ENCODE data around the gene SLC7A4. TPM values are rescaled to one million over a fixed set of nuclear protein-coding genes. Genes with fewer than 3 reads are reported as not detected.
"Not testable (repeated sequence)": the region's sequence is repeated elsewhere in the genome, so short reads cannot be mapped to it uniquely, and the experiment has no call there.

The SLC7A4 gene, protein sequence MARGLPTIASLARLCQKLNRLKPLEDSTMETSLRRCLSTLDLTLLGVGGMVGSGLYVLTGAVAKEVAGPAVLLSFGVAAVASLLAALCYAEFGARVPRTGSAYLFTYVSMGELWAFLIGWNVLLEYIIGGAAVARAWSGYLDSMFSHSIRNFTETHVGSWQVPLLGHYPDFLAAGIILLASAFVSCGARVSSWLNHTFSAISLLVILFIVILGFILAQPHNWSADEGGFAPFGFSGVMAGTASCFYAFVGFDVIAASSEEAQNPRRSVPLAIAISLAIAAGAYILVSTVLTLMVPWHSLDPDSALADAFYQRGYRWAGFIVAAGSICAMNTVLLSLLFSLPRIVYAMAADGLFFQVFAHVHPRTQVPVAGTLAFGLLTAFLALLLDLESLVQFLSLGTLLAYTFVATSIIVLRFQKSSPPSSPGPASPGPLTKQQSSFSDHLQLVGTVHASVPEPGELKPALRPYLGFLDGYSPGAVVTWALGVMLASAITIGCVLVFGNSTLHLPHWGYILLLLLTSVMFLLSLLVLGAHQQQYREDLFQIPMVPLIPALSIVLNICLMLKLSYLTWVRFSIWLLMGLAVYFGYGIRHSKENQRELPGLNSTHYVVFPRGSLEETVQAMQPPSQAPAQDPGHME
- not detected in 2 replicates for total RNA-seq

DNA sequence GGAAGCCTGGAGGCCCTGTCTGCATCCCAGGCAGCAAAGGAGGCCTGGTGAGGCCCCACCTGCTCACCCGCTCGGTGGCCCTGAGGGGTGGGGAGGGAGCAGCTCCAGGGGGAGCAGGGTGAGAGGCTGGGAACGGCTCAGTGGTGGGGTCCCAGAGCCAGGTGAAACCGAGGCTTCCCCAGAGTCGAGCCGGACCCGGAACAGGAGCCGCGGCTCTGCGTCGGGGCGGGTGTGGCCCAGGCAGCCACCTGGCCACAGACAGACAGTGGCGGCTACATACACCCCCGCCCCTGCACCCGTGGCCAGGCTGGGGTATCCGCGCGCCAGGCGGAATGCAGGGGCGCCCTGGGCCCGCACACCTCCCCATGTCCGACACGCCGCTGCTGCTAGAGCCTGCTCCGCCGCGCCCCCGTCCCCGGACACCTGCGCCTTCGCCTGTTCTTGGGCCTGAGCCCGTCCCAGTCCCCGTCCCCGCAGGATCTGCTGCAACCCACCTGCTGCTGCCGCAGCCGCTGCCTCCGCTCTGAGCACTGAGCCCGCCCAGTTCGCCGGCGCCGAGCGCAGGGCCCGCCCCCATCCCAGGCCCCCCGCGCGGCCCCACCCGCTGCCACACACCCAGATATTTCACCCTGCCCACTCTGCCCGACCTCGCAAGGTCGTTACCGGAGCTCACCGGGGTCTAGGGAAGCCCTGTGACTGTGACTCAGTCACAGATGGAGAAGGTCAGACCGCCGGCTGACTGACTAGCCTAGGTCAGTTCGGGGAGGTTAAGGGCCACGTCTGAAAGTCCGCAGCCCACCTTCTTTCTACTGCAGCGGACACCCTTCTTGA lies at the start of gene SLC7A4:
SLC7A4 (minus strand) TSS at position 525 of the 831 bp plus-strand sequence. CDS start 749 bp downstream, outside the sequence.
- DNase-seq (ENCODE audit: low read depth in 2 of 2): no peak

DNA sequence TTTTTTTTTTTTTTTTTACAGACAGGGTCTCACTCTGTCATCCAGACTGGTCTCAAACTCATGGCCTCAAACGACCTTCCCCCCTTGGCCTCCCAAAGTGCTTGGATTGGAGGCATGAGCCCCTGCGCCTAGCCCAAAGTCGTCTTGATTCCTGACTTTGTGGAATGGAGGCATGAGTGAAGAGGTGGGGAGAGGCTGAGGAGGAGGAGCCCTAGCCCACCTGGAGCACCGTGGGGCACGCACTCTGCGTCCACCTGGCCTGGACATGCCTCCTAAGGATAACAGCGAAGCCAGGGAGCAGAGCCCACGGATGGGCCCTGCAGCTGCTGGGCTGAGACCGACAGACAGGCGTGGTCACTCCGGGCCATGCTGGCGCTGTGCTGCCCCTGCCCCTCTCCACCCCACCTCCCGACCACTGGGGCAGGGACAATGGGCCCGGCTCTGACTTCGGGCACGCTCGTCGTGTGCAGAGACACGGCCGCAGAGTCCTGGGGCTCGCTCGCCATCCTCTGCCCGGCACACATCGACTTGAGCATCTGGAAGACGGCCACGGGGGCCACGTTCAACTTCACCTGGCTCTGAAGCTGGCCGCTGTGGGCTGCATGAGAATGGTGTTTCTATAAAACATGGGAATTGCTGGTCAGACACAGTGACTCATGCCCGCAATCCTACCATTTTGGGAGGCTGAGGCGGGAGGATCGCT lies 48.2 kb upstream of the SLC7A4 start:
- no peak for DNase-seq (ENCODE audit: low read depth in 2 of 2)

DNA sequence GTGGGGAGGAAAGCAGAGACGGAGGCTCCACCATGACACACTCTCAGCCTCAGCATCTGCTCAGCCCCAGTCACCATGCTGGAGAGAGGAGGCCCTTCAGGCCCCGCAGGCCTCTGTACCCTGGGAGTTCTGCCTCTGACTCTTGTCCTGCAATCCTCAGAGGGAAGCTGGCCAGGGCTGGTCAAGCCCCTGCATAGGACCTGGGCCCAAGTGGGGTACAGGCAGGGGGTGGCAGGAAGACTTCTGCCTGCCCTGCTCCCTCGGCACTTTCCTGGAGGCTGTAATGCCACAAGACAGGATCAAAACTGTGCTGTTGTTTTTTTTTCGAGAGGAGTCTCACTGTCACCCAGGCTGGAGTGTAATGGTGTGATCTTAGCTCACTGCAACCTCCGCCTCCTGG lies 47.1 kb upstream of the SLC7A4 start:
- no peak for DNase-seq (ENCODE audit: low read depth in 2 of 2)

DNA sequence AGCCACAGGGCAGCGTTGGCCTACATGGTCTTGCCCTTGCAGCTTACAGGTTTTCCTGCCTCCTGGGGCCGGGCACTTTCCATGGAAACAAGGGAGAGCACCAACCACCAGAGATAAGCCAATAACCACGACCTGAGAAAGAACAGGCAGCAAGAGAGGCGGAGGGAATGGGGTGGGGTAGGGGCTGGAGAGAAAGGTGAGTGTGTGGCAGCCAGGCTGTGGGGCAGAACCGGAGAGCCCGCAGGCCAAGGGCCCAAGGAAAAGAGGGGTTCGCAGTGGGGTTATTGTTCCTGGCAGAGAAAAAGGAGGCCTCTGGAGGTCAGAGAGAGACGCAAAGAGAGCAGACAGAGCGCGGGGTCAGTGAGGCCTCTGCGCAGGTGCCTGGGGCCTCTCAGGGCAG lies 46.6 kb upstream of the SLC7A4 start:
- DNase-seq (ENCODE audit: low read depth in 2 of 2): no peak

DNA sequence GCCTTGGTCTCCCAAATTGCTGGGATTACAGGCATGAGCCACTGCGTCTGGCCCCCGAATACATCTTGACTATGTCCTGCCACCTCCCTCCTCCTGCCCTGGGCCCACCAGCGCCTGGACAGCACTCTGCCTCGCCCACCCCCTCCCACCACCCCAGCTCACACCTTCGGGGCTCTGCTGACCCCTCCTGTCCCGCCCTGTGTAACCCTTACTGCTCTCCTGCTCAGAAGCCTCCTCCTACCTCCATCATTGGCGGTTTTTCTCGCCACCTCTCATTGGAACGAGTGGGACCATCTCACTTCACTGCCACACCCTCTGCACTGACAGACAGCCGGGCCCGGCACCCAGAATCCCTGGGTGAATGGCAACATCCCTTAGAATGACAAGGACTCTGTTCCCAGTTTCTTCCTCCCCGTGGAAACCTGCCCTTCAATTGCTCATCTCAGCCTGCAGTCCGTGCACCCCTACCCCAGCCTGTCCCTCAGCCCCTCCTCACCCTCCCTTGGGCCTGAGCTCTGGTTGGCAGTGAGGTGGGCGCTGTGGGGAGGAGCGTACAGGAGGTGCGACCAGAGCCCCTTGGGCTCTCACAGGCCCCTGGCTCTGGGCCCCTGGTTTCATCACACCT lies 45.6 kb upstream of the SLC7A4 start:
- DNase-seq (ENCODE audit: low read depth in 2 of 2): no peak

DNA sequence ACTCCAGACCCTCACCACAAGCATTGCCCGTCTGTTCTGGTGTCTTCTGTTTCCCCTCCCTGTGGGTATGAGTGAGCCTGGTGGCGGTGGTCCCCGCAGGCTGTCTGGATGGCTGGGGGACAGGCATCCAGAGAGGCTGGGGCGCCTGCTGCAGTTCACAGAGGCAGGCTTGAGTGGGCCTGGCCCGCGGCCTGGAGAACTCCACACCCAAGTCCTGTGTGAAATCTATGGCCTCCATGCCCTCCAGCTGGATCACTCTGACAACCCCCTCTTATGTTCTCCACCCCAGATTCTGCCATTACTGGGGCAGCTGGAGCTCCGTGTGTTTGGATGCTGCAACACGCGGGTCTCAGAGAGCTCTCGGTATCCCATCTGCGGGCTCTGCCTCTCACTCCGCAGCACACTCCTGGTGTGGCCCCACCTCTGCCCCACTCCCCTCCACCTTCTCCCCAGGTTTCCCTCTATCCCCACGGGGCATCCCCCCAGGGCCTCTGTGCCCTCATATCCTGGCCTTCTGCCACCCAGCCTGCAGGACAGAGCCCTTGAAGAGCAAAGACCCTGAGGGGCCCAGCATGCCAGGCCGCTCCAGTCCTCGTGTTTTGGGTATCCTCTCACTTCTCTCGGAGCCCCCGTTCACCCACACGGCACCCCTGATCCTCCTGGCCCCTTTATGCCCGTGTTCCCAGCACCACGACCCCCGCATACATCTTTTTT lies 44.7 kb upstream of the SLC7A4 start:
- DNase-seq (ENCODE audit: low read depth in 2 of 2): no peak

DNA sequence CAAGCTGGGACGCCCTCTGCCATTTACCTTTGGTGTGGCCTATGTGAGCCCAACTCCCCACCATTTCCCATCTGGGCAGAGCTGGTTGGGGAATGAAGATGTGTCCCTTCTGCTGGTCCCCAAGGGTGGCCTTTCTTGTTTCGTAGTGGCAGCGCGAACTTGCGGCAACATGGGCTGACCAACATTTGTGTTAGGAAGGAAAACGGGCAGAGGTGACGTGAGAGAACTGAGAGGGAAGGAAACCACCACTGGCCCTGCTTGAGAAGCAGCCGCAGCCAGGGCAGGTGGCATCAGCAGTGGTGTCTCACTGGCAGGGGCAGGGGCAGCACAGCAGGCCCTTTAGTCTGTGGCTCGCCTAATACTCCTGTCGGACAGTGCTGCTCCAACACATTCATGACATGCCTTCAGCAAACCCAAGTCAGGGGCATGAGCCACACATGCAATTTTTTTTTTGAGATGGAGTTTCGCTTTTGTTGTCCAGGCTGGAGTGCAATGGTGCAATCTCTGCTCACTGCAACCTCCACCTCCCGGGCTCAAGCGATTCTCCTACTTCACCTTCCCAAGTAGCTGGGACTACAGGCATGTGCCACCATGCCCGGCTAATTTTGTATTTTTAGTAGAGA lies 43.3 kb upstream of the SLC7A4 start:
- no peak for DNase-seq (ENCODE audit: low read depth in 2 of 2)

DNA sequence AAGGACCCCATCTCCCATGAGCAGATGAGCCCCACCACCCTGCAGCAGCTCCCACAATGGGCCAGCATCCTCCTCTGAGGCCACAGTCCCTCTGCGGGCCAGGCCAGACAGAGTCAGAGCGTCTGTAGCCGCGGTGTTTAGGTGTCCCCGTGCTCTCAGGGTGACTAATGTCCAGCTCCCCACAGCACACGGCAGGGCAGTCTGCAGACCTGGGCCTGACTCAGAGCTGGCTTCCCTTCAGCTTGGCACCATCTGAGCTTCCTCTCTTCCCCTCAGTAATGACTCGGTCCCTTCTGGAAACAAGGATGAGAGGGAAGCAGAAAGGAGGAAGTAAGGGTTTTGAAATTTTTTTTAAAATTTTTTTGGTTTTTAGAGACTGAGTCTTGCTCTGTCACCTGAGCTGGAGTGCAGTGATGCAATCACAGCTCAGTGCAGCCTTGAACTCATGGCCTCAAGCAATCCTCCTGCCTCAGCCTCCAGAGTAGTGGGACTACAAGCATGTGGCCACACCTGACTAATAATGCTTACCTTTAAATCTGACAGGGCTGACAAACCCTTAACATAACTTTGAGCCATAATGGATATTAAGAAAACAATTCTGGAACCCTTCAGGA lies 41.8 kb upstream of the SLC7A4 start:
- DNase-seq (ENCODE audit: low read depth in 2 of 2): peak; percentile 19 to 41

DNA sequence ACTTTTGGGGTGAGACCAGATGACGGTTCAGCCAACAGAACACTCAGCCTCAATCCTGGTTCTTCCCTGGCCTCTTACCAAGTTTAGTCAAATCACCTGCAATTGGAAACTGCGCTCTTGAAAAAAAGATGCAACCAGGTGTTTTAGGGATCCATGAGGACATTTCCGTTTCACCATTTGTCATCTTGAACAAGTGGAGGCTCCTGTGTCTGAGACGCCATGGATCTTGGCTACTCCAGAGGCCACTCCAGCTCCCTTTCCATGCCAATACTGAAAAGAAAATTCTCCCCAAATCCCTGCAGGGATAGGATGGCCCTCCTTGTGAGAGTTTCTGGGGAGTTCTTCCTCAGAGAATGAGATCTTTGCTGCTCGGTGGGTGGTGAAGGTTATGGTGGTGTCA lies 41.1 kb upstream of the SLC7A4 start:
- no peak for DNase-seq (ENCODE audit: low read depth in 2 of 2)

DNA sequence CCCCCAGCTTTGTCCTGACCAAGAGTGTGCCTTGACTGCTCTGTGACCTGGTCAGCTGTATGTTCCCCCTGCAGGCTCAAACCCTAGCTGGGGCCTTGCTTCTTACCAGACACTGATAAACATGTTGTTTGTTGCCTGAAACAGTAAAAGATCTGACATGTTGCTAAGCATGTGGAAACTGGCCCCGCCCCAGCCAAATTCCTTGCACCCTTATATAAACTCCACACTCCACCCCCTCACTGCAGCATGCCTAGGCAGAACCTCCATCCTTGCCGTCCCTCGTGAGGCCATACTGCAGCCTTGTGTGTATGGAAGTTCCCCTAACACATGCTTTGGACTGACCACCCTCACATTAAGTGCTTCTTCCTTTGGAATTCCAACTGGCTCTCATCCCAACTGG lies 40.7 kb upstream of the SLC7A4 start:
- no peak for DNase-seq (ENCODE audit: low read depth in 2 of 2)

DNA sequence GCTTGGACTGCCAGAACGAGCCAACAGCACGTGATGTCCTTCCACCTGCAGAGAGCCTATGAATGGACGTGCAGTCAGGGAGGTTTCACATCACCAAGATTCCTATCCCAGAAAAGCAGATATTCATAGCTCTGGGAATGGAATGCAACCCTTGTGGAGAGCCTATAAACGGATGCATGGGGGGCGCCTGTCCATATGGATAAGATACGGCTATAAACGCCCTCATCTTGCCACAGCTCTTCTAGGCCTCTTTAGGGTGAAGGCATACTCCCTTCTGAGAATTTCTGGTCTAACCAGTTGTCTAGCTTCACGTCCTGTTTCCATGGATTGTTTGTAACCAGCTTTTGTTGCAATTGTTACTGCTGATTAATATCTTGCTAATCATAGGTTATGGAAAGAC lies 39.4 kb upstream of the SLC7A4 start:
- not testable (repeated sequence) for DNase-seq (ENCODE audit: low read depth in 2 of 2)

DNA sequence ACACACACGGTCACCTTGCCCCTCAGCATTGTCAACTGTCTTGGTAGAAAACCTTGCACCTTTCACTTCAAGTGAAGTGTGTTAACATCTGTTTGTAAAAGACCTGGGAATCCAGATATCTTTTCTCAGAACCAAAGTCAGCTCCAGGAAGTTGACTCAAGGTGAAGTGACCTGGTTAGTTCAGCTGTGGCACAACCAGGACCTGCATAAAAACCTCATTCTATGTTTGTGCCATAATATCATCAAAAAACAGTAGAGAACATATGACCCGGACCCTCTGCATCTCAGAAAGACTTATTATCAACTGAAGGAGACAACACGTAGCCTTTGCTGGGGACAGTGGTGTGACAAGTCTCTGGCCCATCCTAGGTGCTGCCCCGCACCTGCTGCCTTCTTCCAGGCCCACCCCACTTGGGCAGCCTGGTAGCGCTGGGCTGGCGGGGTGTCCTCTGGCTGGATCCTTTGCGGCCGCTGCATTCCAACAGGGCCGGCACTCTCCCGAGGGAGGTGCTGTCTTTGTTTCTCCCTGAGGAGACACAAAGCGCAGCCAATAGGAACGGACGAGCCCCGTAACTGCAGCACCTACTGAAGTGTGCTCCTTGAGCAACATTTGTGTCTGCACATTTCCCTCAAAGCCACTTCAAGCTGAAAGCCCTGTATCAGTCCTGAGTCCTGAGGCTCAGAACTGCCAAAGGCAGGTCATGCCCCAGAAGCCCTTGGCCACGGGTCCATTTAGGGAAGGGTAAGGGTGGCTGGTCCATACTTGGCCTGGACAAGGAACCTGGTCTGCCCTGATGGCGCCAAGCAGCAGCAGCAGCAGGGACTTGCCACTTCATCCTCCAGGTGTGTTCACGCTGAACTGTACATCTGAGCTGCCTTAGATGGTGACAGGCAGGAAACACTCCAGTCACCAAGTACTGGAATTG lies 38.6 kb upstream of the SLC7A4 start:
- DNase-seq (ENCODE audit: low read depth in 2 of 2): no peak

DNA sequence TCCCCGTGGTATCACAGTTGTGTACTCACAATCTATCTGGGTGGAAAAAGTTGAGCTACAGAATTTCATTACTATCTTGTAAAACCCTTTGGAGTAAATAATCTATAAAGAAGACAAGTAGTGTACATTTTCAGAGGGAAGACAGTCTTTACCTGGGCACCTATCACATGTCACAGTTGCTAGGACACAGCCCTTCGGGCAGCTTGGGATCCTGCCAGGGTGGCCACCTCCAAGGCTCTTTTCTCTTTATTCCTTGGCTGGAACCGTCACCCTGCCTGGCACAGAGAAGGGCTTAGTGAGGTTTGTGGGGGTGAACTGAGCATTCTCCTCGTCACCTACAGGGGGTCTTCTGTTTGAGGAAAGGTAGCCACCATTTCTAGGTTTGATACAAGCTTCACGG lies 37.0 kb upstream of the SLC7A4 start:
- no peak for DNase-seq (ENCODE audit: low read depth in 2 of 2)

DNA sequence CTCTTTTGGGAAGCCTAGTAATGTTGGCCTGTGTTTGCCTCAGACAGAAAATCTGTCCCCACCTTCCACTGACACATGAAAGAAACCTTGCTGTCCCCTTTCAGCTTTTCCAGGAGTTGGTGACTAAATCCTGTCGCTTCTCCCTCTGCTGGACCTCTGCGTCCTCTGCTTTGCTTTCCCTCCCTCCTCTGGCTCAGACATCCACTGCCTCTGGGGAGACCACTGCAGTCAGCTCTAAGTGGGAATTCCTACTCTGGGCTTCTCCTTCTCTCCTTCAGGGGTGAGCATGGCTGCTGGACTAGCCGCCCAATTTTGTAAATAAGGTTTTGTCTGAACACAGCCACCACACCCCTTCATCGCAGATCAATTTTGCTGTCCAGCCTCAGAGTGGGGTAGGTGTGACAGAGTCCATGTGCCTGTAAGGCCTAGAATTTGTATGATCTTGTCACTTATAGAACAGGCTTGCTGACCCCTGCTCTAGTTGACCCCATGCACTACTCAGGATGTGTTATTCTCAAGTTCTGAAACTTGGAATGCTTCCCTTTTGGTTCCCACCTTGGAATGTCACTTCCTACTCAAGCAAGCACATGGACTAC lies 36.4 kb upstream of the SLC7A4 start:
- no peak for DNase-seq (ENCODE audit: low read depth in 2 of 2)

DNA sequence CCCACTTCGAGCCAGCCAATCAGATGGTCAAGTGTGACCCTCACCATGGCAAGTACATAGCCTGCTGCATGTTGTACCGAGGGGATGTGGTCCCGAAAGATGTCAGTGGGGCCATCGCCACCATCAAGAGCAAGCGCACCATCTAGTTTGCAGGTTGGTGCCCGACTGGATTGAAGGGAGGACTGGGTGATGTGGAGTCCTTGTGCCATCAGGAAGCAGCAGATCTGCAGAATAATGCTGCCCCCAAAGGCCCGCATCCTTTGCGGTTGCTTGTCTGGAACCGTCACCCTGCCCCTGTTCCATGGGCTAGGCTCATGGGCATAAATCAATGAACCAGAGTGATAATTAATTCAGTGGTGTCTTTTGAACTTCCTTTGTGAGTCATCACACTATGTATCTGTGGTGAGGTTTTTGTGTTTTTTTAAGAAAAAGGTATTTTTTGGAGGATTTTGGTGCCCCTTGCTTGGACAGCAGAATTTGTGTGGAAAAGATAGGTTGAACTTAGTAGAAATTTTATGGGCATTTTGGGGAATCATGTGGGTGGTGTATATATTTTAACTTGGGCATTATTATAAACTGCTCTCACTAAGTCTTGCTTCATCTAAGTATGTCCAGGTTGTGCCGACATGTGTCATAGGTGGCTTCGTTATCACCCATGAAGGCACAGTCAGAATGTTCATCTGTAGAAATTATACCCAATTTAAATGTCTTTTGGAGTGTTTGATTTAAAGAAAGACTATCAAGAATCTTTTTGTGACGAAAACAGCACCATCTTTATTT lies 35.7 kb upstream of the SLC7A4 start:
- DNase-seq (ENCODE audit: low read depth in 2 of 2): no peak

DNA sequence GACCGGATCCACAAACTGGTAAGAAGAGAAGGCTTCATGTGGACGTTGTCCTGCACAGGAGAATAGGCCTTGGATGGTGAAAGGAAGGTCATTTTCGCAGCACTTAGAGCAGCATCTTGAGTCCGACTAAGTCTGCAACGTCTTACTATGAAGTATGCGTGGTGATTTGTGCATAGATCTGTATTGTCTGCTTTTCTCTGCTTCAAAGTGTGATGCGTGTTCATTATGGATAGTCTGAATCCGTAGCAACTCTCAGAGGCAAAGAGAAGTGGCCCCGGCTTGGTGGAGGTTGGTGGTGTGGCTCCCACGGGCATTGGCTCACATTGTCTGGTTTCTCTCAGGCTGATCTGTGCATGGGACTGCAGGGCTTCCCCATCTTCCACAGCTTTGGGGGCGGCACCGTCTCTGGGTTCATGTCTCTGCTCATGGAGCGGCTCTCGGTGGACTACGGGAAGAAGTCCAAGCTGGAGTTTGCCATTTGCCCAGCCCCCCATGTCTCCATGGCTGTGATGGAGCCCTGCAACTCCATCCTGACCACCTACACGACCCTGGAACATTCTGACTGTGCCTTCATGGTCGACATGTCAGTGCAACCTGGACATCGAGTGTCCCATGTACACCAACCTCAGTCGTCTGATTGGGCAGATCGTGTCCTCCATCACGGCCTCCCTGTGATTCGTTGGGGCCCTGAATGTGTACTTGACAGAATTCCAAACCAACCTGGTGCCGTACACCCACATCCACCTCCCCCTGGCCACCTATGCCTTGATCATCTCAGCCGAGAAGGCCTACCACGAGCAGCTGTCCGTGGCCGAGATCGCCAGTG lies 34.9 kb upstream of the SLC7A4 start:
- DNase-seq (ENCODE audit: low read depth in 2 of 2): no peak
